IMR-90 (cell line): ENCODE results near the gene ACSS2. TPM values are rescaled to one million over a fixed set of nuclear protein-coding genes. Genes with fewer than 3 reads are reported as not detected.
A peak's percentile ranks its signal among the peaks of the same experiment; 100 is the strongest.

Source experiments
- ATAC-seq: fragments of 200-7000 bp; cut with Tn5 transposase; 2 replicates; pipeline ENCODE4 v1.9.1; 2020; ENCODE audit warnings: low read depth, mild to moderate bottlenecking, moderate library complexity
- BruUV-seq: library from RNA; stranded (reverse); fragments of 400-500 nt; replicated peaks from 2 replicates; lab custom pipeline; 2021; lab: Mats Ljungman, UMichigan
- CTCF ChIA-PET: fragments of 300-600 bp; formaldehyde crosslinking; extraction: SDS; loops from one replicate; lab custom pipeline; 2021; ENCODE audit warnings: antibody characterized with exemption; lab: Yijun Ruan, JAX
- POLR2A ChIA-PET: fragments of 300-600 bp; sonication (Branson Sonifier 250); formaldehyde crosslinking; loops from one replicate; lab custom pipeline; 2022; ENCODE audit warnings: antibody characterized with exemption; ENCODE audit not compliant: unreplicated experiment; lab: Charles Lee
- DNase-seq: peaks from one replicate; pipeline ENCODE4 v3.0.0; 2013
- H2AFZ ChIP-seq: replicated peaks from 2 replicates; pipeline ENCODE3; 2013; ENCODE audit warnings: low read length, mild to moderate bottlenecking; ENCODE audit not compliant: poor library complexity
- H2AK5ac ChIP-seq: 2 replicates; pipeline ENCODE4 v1.6.1; 2013; ENCODE audit warnings: low read depth, low read length, inconsistent platforms
- H2AK9ac ChIP-seq: replicated peaks from 2 replicates; pipeline ENCODE3; 2013; ENCODE audit warnings: mild to moderate bottlenecking, low read depth, low read length, moderate library complexity; ENCODE audit not compliant: poor library complexity
- H2BK120ac ChIP-seq: 2 replicates; pipeline ENCODE4 v1.6.1; 2013; ENCODE audit warnings: low read depth, low read length, inconsistent platforms
- H2BK15ac ChIP-seq: 3 replicates; pipeline ENCODE4 v1.6.1; 2013; ENCODE audit warnings: low read depth, low read length, inconsistent platforms
- H2BK20ac ChIP-seq: 2 replicates; pipeline ENCODE4 v1.6.1; 2013; ENCODE audit warnings: low read depth, mild to moderate bottlenecking, inconsistent platforms, low read length, moderate library complexity
- H2BK5ac ChIP-seq: 2 replicates; pipeline ENCODE4 v1.6.1; 2013; ENCODE audit warnings: mild to moderate bottlenecking, low read depth, low read length, inconsistent platforms; ENCODE audit not compliant: poor library complexity, severe bottlenecking
- H3K14ac ChIP-seq: replicated peaks from 2 replicates; pipeline ENCODE4 v1.6.1; 2013; ENCODE audit warnings: low read depth, low read length, inconsistent platforms
- H3K18ac ChIP-seq: 2 replicates; pipeline ENCODE4 v1.6.1; 2013; ENCODE audit warnings: low read depth, low read length, control low read depth
- H3K23ac ChIP-seq: 2 replicates; pipeline ENCODE4 v1.6.1; 2013; ENCODE audit warnings: low read depth, low read length, inconsistent platforms
- H3K27ac ChIP-seq: 2 replicates; pipeline ENCODE4 v1.5.1; 2013; ENCODE audit warnings: mild to moderate bottlenecking, control low read depth, low read length; ENCODE audit not compliant: insufficient read depth
- H3K27me3 ChIP-seq: 2 replicates; pipeline ENCODE4 v1.6.1; 2013; ENCODE audit warnings: low read length; ENCODE audit not compliant: control insufficient read depth, insufficient read depth
- H3K36me3 ChIP-seq: 2 replicates; pipeline ENCODE4 v1.6.1; 2013; ENCODE audit warnings: low read length, mixed read lengths; ENCODE audit not compliant: control insufficient read depth, insufficient read depth
- H3K4ac ChIP-seq: 2 replicates; pipeline ENCODE4 v1.6.1; 2013; ENCODE audit warnings: low read depth, low read length, inconsistent platforms
- H3K4me1 ChIP-seq: 2 replicates; pipeline ENCODE4 v1.6.1; 2013; ENCODE audit warnings: low read length, mixed read lengths; ENCODE audit not compliant: control insufficient read depth, insufficient read depth
- H3K4me2 ChIP-seq: 2 replicates; pipeline ENCODE4 v1.6.1; 2013; ENCODE audit warnings: low read depth, mild to moderate bottlenecking, control low read depth, low read length, moderate library complexity
- H3K4me3 ChIP-seq: 2 replicates; pipeline ENCODE4 v1.5.1; 2013; ENCODE audit warnings: low read depth, mild to moderate bottlenecking, control low read depth, low read length, moderate library complexity; ENCODE audit not compliant: insufficient read depth
- H3K56ac ChIP-seq: 2 replicates; pipeline ENCODE4 v1.6.1; 2013; ENCODE audit warnings: low read length, inconsistent platforms; ENCODE audit not compliant: insufficient read depth; ENCODE audit errors: extremely low read depth
- H3K79me1 ChIP-seq, 2 experiments: 2 replicates each; pipeline ENCODE4 v1.6.1; 2013; ENCODE audit warnings: low read length in 2 of 2, inconsistent platforms in 1 of 2, low read depth in 1 of 2
- H3K9ac ChIP-seq: 2 replicates; pipeline ENCODE4 v1.6.1; 2013; ENCODE audit warnings: low read depth, low read length, control low read depth
- H3K9me1 ChIP-seq: 2 replicates; pipeline ENCODE4 v1.6.1; 2013; ENCODE audit warnings: low read length, inconsistent platforms; ENCODE audit not compliant: insufficient read depth
- H3K9me3 ChIP-seq: 2 replicates; pipeline ENCODE4 v1.6.1; 2013; ENCODE audit warnings: low read length; ENCODE audit not compliant: control insufficient read depth, insufficient read depth
- H4K20me1 ChIP-seq: 2 replicates; pipeline ENCODE4 v1.6.1; 2013; ENCODE audit warnings: low read length, inconsistent platforms; ENCODE audit not compliant: insufficient read depth
- H4K5ac ChIP-seq: 2 replicates; pipeline ENCODE4 v1.6.1; 2013; ENCODE audit warnings: mild to moderate bottlenecking, low read depth, low read length, control low read depth
- H4K8ac ChIP-seq, 2 experiments: 2 replicates each; pipeline ENCODE4 v1.6.1; 2013; ENCODE audit warnings: low read depth in 2 of 2, low read length in 2 of 2, control low read depth in 1 of 2, inconsistent platforms in 1 of 2
- H4K91ac ChIP-seq: 2 replicates; pipeline ENCODE4 v1.6.1; 2013; ENCODE audit warnings: low read depth, low read length, inconsistent platforms; ENCODE audit not compliant: insufficient read depth
- BHLHE40 ChIP-seq: fragments of 150-350 bp; IDR thresholded peaks from 2 replicates; pipeline ENCODE4 v1.6.1; 2016; ENCODE audit warnings: mild to moderate bottlenecking, low read depth, low read length
- CEBPB ChIP-seq: IDR thresholded peaks from 2 replicates; pipeline ENCODE4 v1.6.1; 2012; ENCODE audit warnings: low read depth, low read length, improper control_type of control experiment
- CHD1 ChIP-seq: IDR thresholded peaks from 2 replicates; pipeline ENCODE4 v1.6.1; 2012; ENCODE audit warnings: low read depth, low read length, improper control_type of control experiment
- CTCF ChIP-seq: conservative IDR thresholded peaks from 2 replicates; pipeline ENCODE4 v1.5.1; 2012; ENCODE audit warnings: mild to moderate bottlenecking, low read depth, low read length, improper control_type of control experiment
- ELK1 ChIP-seq: fragments of 150-350 bp; IDR thresholded peaks from 2 replicates; pipeline ENCODE4 v1.6.1; 2016; ENCODE audit warnings: low read depth, mild to moderate bottlenecking, low read length, moderate library complexity, borderline replicate concordance
- FOS ChIP-seq: fragments of 150-350 bp; IDR thresholded peaks from 2 replicates; pipeline ENCODE4 v1.6.1; 2016; ENCODE audit warnings: low read depth, low read length
- MAFK ChIP-seq: IDR thresholded peaks from 2 replicates; pipeline ENCODE4 v1.6.1; 2012; ENCODE audit warnings: low read depth, low read length, improper control_type of control experiment
- MAZ ChIP-seq: IDR thresholded peaks from 2 replicates; pipeline ENCODE4 v1.6.1; 2012; ENCODE audit warnings: low read depth, mild to moderate bottlenecking, low read length, improper control_type of control experiment, moderate library complexity, borderline replicate concordance
- MXI1 ChIP-seq: IDR thresholded peaks from 2 replicates; pipeline ENCODE4 v1.6.1; 2012; ENCODE audit warnings: low read depth, mild to moderate bottlenecking, low read length, moderate library complexity, borderline replicate concordance
- NFE2L2 ChIP-seq: fragments of 150-350 bp; IDR thresholded peaks from 2 replicates; pipeline ENCODE4 v1.6.1; 2016; ENCODE audit warnings: low read depth, mild to moderate bottlenecking, low read length
- POLR2A ChIP-seq: IDR thresholded peaks from 2 replicates; pipeline ENCODE4 v1.6.1; 2012; ENCODE audit warnings: mild to moderate bottlenecking, low read depth, low read length
- RAD21 ChIP-seq: IDR thresholded peaks from 2 replicates; pipeline ENCODE4 v1.6.1; 2012; ENCODE audit warnings: low read length, improper control_type of control experiment
- RCOR1 ChIP-seq: IDR thresholded peaks from 2 replicates; pipeline ENCODE4 v1.6.1; 2012; ENCODE audit warnings: mild to moderate bottlenecking, low read length, improper control_type of control experiment; ENCODE audit not compliant: insufficient replicate concordance
- RFX5 ChIP-seq: IDR thresholded peaks from 2 replicates; pipeline ENCODE4 v1.8.0; 2012; ENCODE audit warnings: low read depth, mild to moderate bottlenecking, low read length, moderate library complexity
- SMC3 ChIP-seq: fragments of 150-350 bp; IDR thresholded peaks from 2 replicates; pipeline ENCODE4 v1.6.1; 2016; ENCODE audit warnings: low read depth, mild to moderate bottlenecking, antibody characterized with exemption, low read length, moderate library complexity
- USF2 ChIP-seq: fragments of 150-350 bp; IDR thresholded peaks from 2 replicates; pipeline ENCODE4 v1.6.1; 2017; ENCODE audit warnings: mild to moderate bottlenecking, antibody characterized with exemption, low read length, low read depth
- WGBS, 2 experiments: methylation state at CpG; one replicate each; pipeline versions ENCODE4 v1.1.5 to v1.1.7; 2013; ENCODE audit warnings: missing lambda C conversion rate in 2 of 2; ENCODE audit not compliant: insufficient read length in 1 of 2; ENCODE audit errors: extremely low coverage in 2 of 2; 5-methylcytosine and 5-hydroxymethylcytosine counted together
- dilution Hi-C: fragments of 300-500 bp; cut with HindIII; formaldehyde crosslinking; loops from one replicate; pipeline ENCODE4 v1.14.3; 2018; ENCODE audit warnings: low sequenced_read_pairs; ENCODE audit not compliant: unreplicated experiment
- in situ Hi-C: fragments of 300-500 bp; cut with MboI; formaldehyde crosslinking; loops from 3 replicates; pipeline ENCODE4 v1.14.3; 2019; ENCODE audit warnings: low sequenced_read_pairs, inconsistent platforms, mixed read lengths
- intact Hi-C: fragments of 100-400 bp; cut with micrococcal nuclease; formaldehyde crosslinking; loops from 2 replicates; pipeline ENCODE4 v1.10.0; 2022
- polyA plus RNA-seq, 3 experiments: library from polyadenylated mRNA; depleted of rRNA; stranded (reverse); fragments of >200 nt; gene quantifications; 2 replicates each; pipeline ENCODE4 v1.2.3, GENCODE V29; 2012; ENCODE audit warnings: low replicate concordance in 1 of 3
- total RNA-seq: library from RNA; depleted of rRNA; stranded (reverse); fragments of >200 nt; gene quantifications from 2 replicates; pipeline ENCODE4 v1.2.3, GENCODE V29; 2012

The ACSS2 gene
- total and polyA plus RNA-seq, 2 of the 4 experiments (the other 2 are of a cell fraction) = 26.9 to 46.4 TPM

GRCh38 chr20:34940081-34940481 lies 63.7 kb downstream of the ACSS2 start:
- Histone ChIP-seq H3K56ac (no peak overlapping the region), H3K9me3 (no peaks in the 10 kb centered on the region), H2AK9ac (no peak overlapping the region), H3K9ac (no peak overlapping the region), H3K9me1 (peaks cover 5% of the 10 kb centered on the region), H3K4me2 (no peak overlapping the region), H3K4ac (no peak overlapping the region), H2BK5ac (no peak overlapping the region), H3K18ac (no peak overlapping the region), H4K8ac (no peak overlapping the region), H3K79me1 (no peaks in the 10 kb centered on the region; a peak in 1 of 4 replicates), H2BK20ac (no peak overlapping the region), H3K36me3 (peaks cover 36% of the 10 kb centered on the region), H3K23ac (no peak overlapping the region), H2AFZ (no peak overlapping the region), H3K27me3 (no peaks in the 10 kb centered on the region), H4K91ac (no peak overlapping the region), H3K14ac (no peak overlapping the region), H4K20me1 (no peaks in the 10 kb centered on the region), H3K4me1 (no peaks in the 10 kb centered on the region; the same call in 1 of the 2 replicates), H3K4me3 (no peak overlapping the region), H3K27ac (no peak overlapping the region), H4K5ac (no peak overlapping the region), H2AK5ac (no peak overlapping the region), H2BK15ac (no peak overlapping the region), H2BK120ac (no peak overlapping the region)
- no CpG with 5 or more reads among the region's 1 CpG for WGBS, 2 experiments
- ChIA-PET CTCF (interaction anchor here (1.4 kb wide), 1 partner anchor 628 kb away, joined by 3 read pairs; no protein-coding TSS in a partner anchor), POLR2A (no interaction called here)
- dilution Hi-C loops (no loop called here), in situ Hi-C loops (no loop called here), intact Hi-C loops (no loop called here)
- TF ChIP-seq RFX5 (no peak), BHLHE40 (no peak), RAD21 (no peak), USF2 (no peak), NFE2L2 (no peak), RCOR1 (no peak), MAZ (no peak), CHD1 (no peak), SMC3 (no peak), FOS (no peak), POLR2A (no peak), CTCF (no peak), MAFK (no peak), CEBPB (no peak), ELK1 (no peak), MXI1 (no peak)
- ATAC-seq (no peak; the same call in 1 of the 2 replicates), DNase-seq (peak; percentile 5)
- no TSS peak for BruUV-seq
